ENCODE data around the gene C16orf74.

DNA sequence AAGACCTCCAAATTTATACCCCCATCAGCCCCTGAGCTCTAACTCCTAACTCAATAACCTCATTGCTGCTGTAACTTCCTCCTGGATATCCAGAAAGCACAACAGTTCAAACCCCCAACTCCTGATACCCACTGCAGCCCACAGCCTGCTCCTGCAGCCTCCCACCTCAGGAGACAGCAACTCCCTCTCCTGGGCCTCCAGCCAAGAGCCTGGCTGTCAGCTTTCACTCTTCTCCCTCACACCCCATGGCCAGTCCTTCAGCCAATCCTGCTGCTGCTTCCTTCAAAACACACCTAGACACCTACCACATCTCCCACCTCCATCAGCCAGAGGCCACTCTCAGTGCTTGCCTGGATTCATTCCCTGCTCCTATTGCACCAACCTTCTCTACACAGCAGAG, 67.5 kb downstream of the C16orf74 start:
- TF ChIP-seq POLR2A (IDR thresholded peaks at IDR 0.05; ENCODE audit: extremely low read depth, insufficient read length), result no peak
- TF ChIP-seq, protein P1, sequence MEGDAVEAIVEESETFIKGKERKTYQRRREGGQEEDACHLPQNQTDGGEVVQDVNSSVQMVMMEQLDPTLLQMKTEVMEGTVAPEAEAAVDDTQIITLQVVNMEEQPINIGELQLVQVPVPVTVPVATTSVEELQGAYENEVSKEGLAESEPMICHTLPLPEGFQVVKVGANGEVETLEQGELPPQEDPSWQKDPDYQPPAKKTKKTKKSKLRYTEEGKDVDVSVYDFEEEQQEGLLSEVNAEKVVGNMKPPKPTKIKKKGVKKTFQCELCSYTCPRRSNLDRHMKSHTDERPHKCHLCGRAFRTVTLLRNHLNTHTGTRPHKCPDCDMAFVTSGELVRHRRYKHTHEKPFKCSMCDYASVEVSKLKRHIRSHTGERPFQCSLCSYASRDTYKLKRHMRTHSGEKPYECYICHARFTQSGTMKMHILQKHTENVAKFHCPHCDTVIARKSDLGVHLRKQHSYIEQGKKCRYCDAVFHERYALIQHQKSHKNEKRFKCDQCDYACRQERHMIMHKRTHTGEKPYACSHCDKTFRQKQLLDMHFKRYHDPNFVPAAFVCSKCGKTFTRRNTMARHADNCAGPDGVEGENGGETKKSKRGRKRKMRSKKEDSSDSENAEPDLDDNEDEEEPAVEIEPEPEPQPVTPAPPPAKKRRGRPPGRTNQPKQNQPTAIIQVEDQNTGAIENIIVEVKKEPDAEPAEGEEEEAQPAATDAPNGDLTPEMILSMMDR (IDR thresholded peaks at IDR 0.05; ENCODE audit: low read depth, low read length), result no peak
- TF ChIP-seq, protein P2, sequence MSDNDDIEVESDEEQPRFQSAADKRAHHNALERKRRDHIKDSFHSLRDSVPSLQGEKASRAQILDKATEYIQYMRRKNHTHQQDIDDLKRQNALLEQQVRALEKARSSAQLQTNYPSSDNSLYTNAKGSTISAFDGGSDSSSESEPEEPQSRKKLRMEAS (IDR thresholded peaks at IDR 0.05; ENCODE audit: low read depth, low read length), result no peak
- TF ChIP-seq MYC (IDR thresholded peaks at IDR 0.05; ENCODE audit: low read depth, low read length), result no peak

All from NB4 (cell line).